OCI-LY3 (cell line): ENCODE results near the gene SVIL.

Source experiments
- H2AFZ ChIP-seq: fragments of 200-600, 300-600 bp; shearing (Covaris generic); 2 replicates; pipeline ENCODE4 v1.6.0; 2014; ENCODE audit warnings: antibody characterized with exemption, low read depth, low read length
- H3K27ac ChIP-seq: fragments of 200-600, 300-600 bp; sonication (generic); 2 replicates; pipeline ENCODE4 v1.5.1; 2014; ENCODE audit warnings: mild to moderate bottlenecking, low read length, moderate library complexity, mixed read lengths
- H3K27me3 ChIP-seq: fragments of 200-600, 300-600 bp; sonication (generic); 2 replicates; pipeline ENCODE4 v1.6.1; 2014; ENCODE audit warnings: low read depth, low read length, mixed read lengths
- H3K36me3 ChIP-seq: fragments of 200-600, 300-600 bp; sonication (generic); replicated peaks from 2 replicates; pipeline ENCODE3; 2014; ENCODE audit warnings: low read depth, low read length, mixed read lengths
- H3K4me1 ChIP-seq: fragments of 300-600, 200-600 bp; sonication (generic); 2 replicates; pipeline ENCODE4 v1.6.1; 2014; ENCODE audit warnings: low read length, mixed read lengths
- H3K4me2 ChIP-seq: fragments of 200-600, 300-600 bp; sonication (generic); 2 replicates; pipeline ENCODE4 v1.6.1; 2014; ENCODE audit warnings: low read length, mixed read lengths
- H3K4me3 ChIP-seq: fragments of 300-600, 200-600 bp; sonication (generic); 2 replicates; pipeline ENCODE4 v1.5.1; 2014; ENCODE audit warnings: antibody characterized with exemption, mild to moderate bottlenecking, low read length, moderate library complexity
- H3K79me2 ChIP-seq: fragments of 300-600, 200-600 bp; shearing (Covaris generic); 2 replicates; pipeline ENCODE4 v1.6.1; 2014; ENCODE audit warnings: mild to moderate bottlenecking, low read length, mixed read lengths
- H3K9ac ChIP-seq: fragments of 300-600, 200-600 bp; shearing (Covaris generic); 2 replicates; pipeline ENCODE4 v1.6.0; 2014; ENCODE audit warnings: mild to moderate bottlenecking, low read length, moderate library complexity
- H3K9me3 ChIP-seq: fragments of 200-600, 300-600 bp; shearing (Covaris generic); 2 replicates; pipeline ENCODE4 v1.6.1; 2014; ENCODE audit warnings: low read length, mixed read lengths; ENCODE audit not compliant: insufficient read depth
- H4K20me1 ChIP-seq: fragments of 200-600, 300-600 bp; sonication (generic); 2 replicates; pipeline ENCODE4 v1.6.1; 2016; ENCODE audit warnings: low read length, mixed read lengths; ENCODE audit not compliant: insufficient read depth
- CTCF ChIP-seq: fragments of 200-600, 300-600 bp; sonication (generic); IDR thresholded peaks from 2 replicates; pipeline ENCODE4 v1.5.1; 2014; ENCODE audit warnings: antibody characterized with exemption, low read length, low read depth
- EZH2phosphoT487 ChIP-seq: fragments of 200-600 bp; shearing (Covaris generic); IDR thresholded peaks from 2 replicates; pipeline ENCODE4 v1.6.1; 2018; ENCODE audit warnings: antibody characterized with exemption, mixed run types, low read depth

SVIL gene

GRCh38 chr10:29656451-29656992, 21.8 kb upstream of the SVIL start:
- Histone ChIP-seq H3K27ac (no peak overlapping the region), H4K20me1 (peaks cover 19% of the 10 kb centered on the region; the same call in 1 of the 2 replicates), H2AFZ (no peak overlapping the region), H3K9me3 (peaks cover 18% of the 10 kb centered on the region; the same call in 1 of the 2 replicates), H3K4me1 (peaks cover 15% of the 10 kb centered on the region), H3K4me2 (no peak overlapping the region), H3K27me3 (peaks cover 18% of the 10 kb centered on the region), H3K79me2 (no peaks in the 10 kb centered on the region), H3K36me3 (peaks cover 19% of the 10 kb centered on the region), H3K9ac (no peak overlapping the region), H3K4me3 (no peak overlapping the region)
- TF ChIP-seq CTCF (no peak), EZH2phosphoT487 (no peak)

GRCh38 chr10:29652192-29652591, 17.4 kb upstream of the SVIL start:
- H2AFZ ChIP-seq, result no peak overlapping the region
- peaks cover 8% of the 10 kb centered on the region for H3K36me3 ChIP-seq
- no peaks in the 10 kb centered on the region for H4K20me1 ChIP-seq
- no peaks in the 10 kb centered on the region for H3K27me3 ChIP-seq
- H3K9me3 ChIP-seq, result peaks cover 8% of the 10 kb centered on the region; the same call in 1 of the 2 replicates
- TF ChIP-seq EZH2phosphoT487 (no peak), CTCF (no peak)
- H3K79me2 ChIP-seq, result no peaks in the 10 kb centered on the region
- H3K4me2 ChIP-seq, result no peak overlapping the region
- no peaks in the 10 kb centered on the region for H3K4me1 ChIP-seq
- no peak overlapping the region for H3K27ac ChIP-seq
- no peak overlapping the region for H3K9ac ChIP-seq
- no peak overlapping the region for H3K4me3 ChIP-seq

GRCh38 chr10:29651767-29652166, 17.0 kb upstream of the SVIL start:
- Histone ChIP-seq H3K36me3 (peaks cover 4% of the 10 kb centered on the region), H3K4me2 (no peak overlapping the region), H3K27me3 (no peaks in the 10 kb centered on the region), H3K9me3 (peaks cover 4% of the 10 kb centered on the region; the same call in 1 of the 2 replicates), H2AFZ (no peak overlapping the region), H3K79me2 (no peaks in the 10 kb centered on the region), H3K4me1 (no peaks in the 10 kb centered on the region), H3K4me3 (no peak overlapping the region), H3K27ac (no peak overlapping the region), H4K20me1 (no peaks in the 10 kb centered on the region), H3K9ac (no peak overlapping the region)
- TF ChIP-seq CTCF (no peak), EZH2phosphoT487 (no peak)

- Histone ChIP-seq H3K9me3 (no peaks in the 10 kb centered on the region), H3K36me3 (no peaks in the 10 kb centered on the region), H2AFZ (no peak overlapping the region), H4K20me1 (no peaks in the 10 kb centered on the region), H3K79me2 (no peaks in the 10 kb centered on the region), H3K9ac (no peak overlapping the region), H3K4me2 (no peak overlapping the region), H3K4me1 (no peaks in the 10 kb centered on the region), H3K4me3 (no peak overlapping the region), H3K27ac (no peak overlapping the region), H3K27me3 (no peaks in the 10 kb centered on the region)
- TF ChIP-seq CTCF (no peak), EZH2phosphoT487 (no peak)
Observed at GRCh38 chr10:29650552-29650944, 15.8 kb upstream of the SVIL start.
